SK-N-SH (cell line): Measurements from ENCODE around the gene C9orf78. TPM values are rescaled to one million over a fixed set of nuclear protein-coding genes. Genes with fewer than 3 reads are reported as not detected.
A peak's percentile ranks its signal among the peaks of the same experiment; 100 is the strongest.
"Not testable (repeated sequence)": the region's sequence is repeated elsewhere in the genome, so short reads cannot be mapped to it uniquely, and the experiment has no call there.

ENCODE experiments used
- CTCF ChIA-PET: fragments of 300-600, 350-600 bp; formaldehyde crosslinking; extraction: SDS; loops from one replicate; lab custom pipeline; 2021; lab: Yijun Ruan, JAX
- POLR2A ChIA-PET: fragments of 350-600 bp; sonication (Branson Sonifier 250); formaldehyde crosslinking; extraction: SDS; loops from one replicate; lab custom pipeline; 2020; ENCODE audit warnings: antibody characterized with exemption, inconsistent platforms; lab: Yijun Ruan, JAX
- DNase-seq: peaks from one replicate; pipeline ENCODE4 v3.0.0; 2012
- H2AFZ ChIP-seq: fragments of 200-600 bp; sonication (generic); 2 replicates; pipeline ENCODE4 v1.8.1; 2016; ENCODE audit warnings: antibody characterized with exemption, mild to moderate bottlenecking, low read depth
- H3F3A ChIP-seq: fragments of 200-600 bp; sonication (generic); replicated peaks from 2 replicates; pipeline ENCODE3; 2016; ENCODE audit warnings: antibody characterized with exemption, mild to moderate bottlenecking; ENCODE audit not compliant: insufficient read depth
- H3K27ac ChIP-seq, 2 experiments: fragments of 200-500 bp in 1 of 2; fragments of 200-600 bp in 1 of 2; sonication (Bioruptor generic) in 1 of 2; sonication (generic), shearing (Covaris generic) in 1 of 2; 2 replicates each; pipeline versions ENCODE4 v1.5.1 to v1.6.1; 2014 to 2016; ENCODE audit warnings: low read depth in 2 of 2, inconsistent platforms in 1 of 2, low read length in 1 of 2, mild to moderate bottlenecking in 1 of 2, mixed read lengths in 1 of 2
- H3K27me3 ChIP-seq: fragments of 200-600 bp; sonication (generic), shearing (Covaris generic); 2 replicates; pipeline ENCODE4 v1.6.1; 2016; ENCODE audit warnings: mixed run types; ENCODE audit not compliant: insufficient read depth
- H3K36me3 ChIP-seq, 2 experiments: fragments of 200-500 bp in 1 of 2; fragments of 200-600 bp in 1 of 2; sonication (Bioruptor generic) in 1 of 2; sonication (generic) in 1 of 2; replicated peaks in 1 of 2; 2 replicates each; pipeline versions ENCODE3 to v1.5.1; 2014 to 2016; ENCODE audit warnings: low read length in 1 of 2, mild to moderate bottlenecking in 1 of 2; ENCODE audit not compliant: insufficient read depth in 2 of 2, control insufficient read depth in 1 of 2
- H3K4me1 ChIP-seq, 2 experiments: fragments of 200-500 bp in 1 of 2; fragments of 200-600 bp in 1 of 2; sonication (Bioruptor generic) in 1 of 2; sonication (generic), shearing (Covaris generic) in 1 of 2; 2 replicates each; pipeline versions ENCODE4 v1.5.1 to v1.6.1; 2014 to 2016; ENCODE audit warnings: low read depth in 1 of 2, low read length in 1 of 2, mixed run types in 1 of 2; ENCODE audit not compliant: insufficient read depth in 2 of 2, control insufficient read depth in 1 of 2
- H3K4me2 ChIP-seq: fragments of 200-600 bp; sonication (generic), shearing (Covaris generic); 2 replicates; pipeline ENCODE4 v1.6.1; 2017; ENCODE audit warnings: mixed run types
- H3K4me3 ChIP-seq, 2 experiments: fragments of 200-500 bp in 1 of 2; fragments of 200-600 bp in 1 of 2; sonication (Bioruptor generic) in 1 of 2; sonication (generic), shearing (Covaris generic) in 1 of 2; 2 replicates each; pipeline versions ENCODE4 v1.5.1 to v1.8.1; 2014 to 2016; ENCODE audit warnings: low read depth in 2 of 2, inconsistent platforms in 1 of 2, low read length in 1 of 2, mild to moderate bottlenecking in 1 of 2, mixed read lengths in 1 of 2, moderate library complexity in 1 of 2
- H3K79me2 ChIP-seq: fragments of 200-600 bp; sonication (generic); 2 replicates; pipeline ENCODE4 v1.8.1; 2017; ENCODE audit warnings: mild to moderate bottlenecking; ENCODE audit not compliant: insufficient read depth
- H3K9ac ChIP-seq: fragments of 200-600 bp; sonication (generic); 2 replicates; pipeline ENCODE4 v1.6.1; 2017; ENCODE audit warnings: mixed run types
- H3K9me2 ChIP-seq: fragments of 200-600 bp; sonication (generic); 2 replicates; pipeline ENCODE4 v1.6.1; 2017; ENCODE audit warnings: mixed run types
- H3K9me3 ChIP-seq: fragments of 200-600 bp; sonication (generic); 2 replicates; pipeline ENCODE4 v1.6.1; 2017; ENCODE audit warnings: mixed run types, mild to moderate bottlenecking, moderate library complexity
- H4K20me1 ChIP-seq: fragments of 200-600 bp; sonication (generic); 2 replicates; pipeline ENCODE4 v1.6.1; 2017; ENCODE audit warnings: mild to moderate bottlenecking, mixed run types; ENCODE audit not compliant: insufficient read depth
- CTCF ChIP-seq: fragments of 200-600 bp; sonication (generic); IDR thresholded peaks from 2 replicates; pipeline ENCODE4 v1.6.1; 2017; ENCODE audit warnings: antibody characterized with exemption, mild to moderate bottlenecking, moderate library complexity
- RAD21 ChIP-seq: IDR thresholded peaks from 2 replicates; pipeline ENCODE4 v1.6.1; 2012; ENCODE audit warnings: mild to moderate bottlenecking, low read length
- REST ChIP-seq: IDR thresholded peaks from 2 replicates; pipeline ENCODE4 v1.6.1; 2012; ENCODE audit warnings: mild to moderate bottlenecking, low read depth, low read length, moderate library complexity
- SMC3 ChIP-seq: IDR thresholded peaks from 2 replicates; pipeline ENCODE4 v1.6.1; 2012; ENCODE audit warnings: low read depth, low read length, improper control_type of control experiment
- USF1 ChIP-seq: IDR thresholded peaks from 2 replicates; pipeline ENCODE4 v1.4.0; 2012; ENCODE audit warnings: low read depth, borderline replicate concordance
- WGBS: methylation state at CpG from one replicate; pipeline ENCODE4 v1.1.6; 2017; ENCODE audit warnings: low lambda C conversion rate; 5-methylcytosine and 5-hydroxymethylcytosine counted together
- polyA plus RNA-seq, 3 experiments: library from polyadenylated mRNA; depleted of rRNA; stranded (reverse); fragments of >200 nt; gene quantifications; 2 replicates each; pipeline ENCODE4 v1.2.3, GENCODE V29; 2012

Gene C9orf78
- polyA plus RNA-seq, 1 of the 3 experiments (the other 2 are of a cell fraction) = 59.2 TPM

GRCh38 chr9:129785866-129786265, 49.2 kb downstream of the C9orf78 start (continued):
- TF ChIP-seq REST = no peak
- TF ChIP-seq, all 33 proteins: peak for 0

- H3K4me3 ChIP-seq, H3K4me2 ChIP-seq, H3K4me1 ChIP-seq, H3F3A ChIP-seq, H3K79me2 ChIP-seq, H2AFZ ChIP-seq, DNase-seq, POLR2A ChIA-PET, H3K36me3 ChIP-seq, H3K27me3 ChIP-seq, H3K9me3 ChIP-seq, H4K20me1 ChIP-seq, H3K27ac ChIP-seq, H3K9ac ChIP-seq, H3K9me2 ChIP-seq: not testable (repeated sequence)
- CTCF ChIA-PET = interaction anchor here (1.2 to 19.6 kb wide), 7 partner anchors 14 to 646 kb away, joined by 3 to 356 read pairs (median 10); partner anchors contain the start of gene ASB6
- WGBS = 53% methylated on average over 11 of the region's 11 CpGs
These were observed 50.1 kb downstream of the C9orf78 start for GRCh38 chr9:129784970-129785369.

GRCh38 chr9:129783516-129784361, 51.3 kb downstream of the C9orf78 start:
- WGBS = 30% methylated on average over 14 of the region's 14 CpGs
- no peak overlapping the region for H3K4me2 ChIP-seq
- H3K4me1 ChIP-seq = no peaks in the 10 kb centered on the region
- CTCF ChIA-PET = interaction anchor here (0.6 to 19.6 kb wide), 31 partner anchors 8 to 645 kb away, joined by 3 to 356 read pairs (median 5); partner anchors contain the start of genes ASB6, C9orf50 and TOR1B
- H3K27me3 ChIP-seq = no peaks in the 10 kb centered on the region; the same call in 1 of the 2 replicates
- H3F3A ChIP-seq = no peaks in the 10 kb centered on the region
- no peaks in the 10 kb centered on the region for H4K20me1 ChIP-seq
- no peak overlapping the region for H3K27ac ChIP-seq
- no peak overlapping the region for H3K4me3 ChIP-seq
- H3K9ac ChIP-seq = no peak overlapping the region
- H3K9me2 ChIP-seq = no peaks in the 10 kb centered on the region
- TF ChIP-seq USF1 (no peak), SMC3 (peak; percentile 97), CTCF (peak; percentile 93), RAD21 (peak; percentile 99)
- H3K9me3 ChIP-seq = no peaks in the 10 kb centered on the region
- POLR2A ChIA-PET = interaction anchor here (0.6 kb wide), 2 partner anchors 145 to 179 kb away, joined by 4 read pairs; no protein-coding TSS in a partner anchor
- peak; percentile 91 for DNase-seq
- no peaks in the 10 kb centered on the region for H3K36me3 ChIP-seq
- H3K79me2 ChIP-seq = no peaks in the 10 kb centered on the region
- no peak overlapping the region for H2AFZ ChIP-seq
